HG03135 (cell line): ENCODE measurements around the gene PAPPA.

ENCODE experiments used
- ATAC-seq: cut with Tn5 transposase; IDR thresholded peaks from one replicate; pipeline ENCODE4 v1.9.1; 2021; ENCODE audit warnings: mild to moderate bottlenecking, moderate library complexity; ENCODE audit not compliant: unreplicated experiment

The PAPPA gene

DNA sequence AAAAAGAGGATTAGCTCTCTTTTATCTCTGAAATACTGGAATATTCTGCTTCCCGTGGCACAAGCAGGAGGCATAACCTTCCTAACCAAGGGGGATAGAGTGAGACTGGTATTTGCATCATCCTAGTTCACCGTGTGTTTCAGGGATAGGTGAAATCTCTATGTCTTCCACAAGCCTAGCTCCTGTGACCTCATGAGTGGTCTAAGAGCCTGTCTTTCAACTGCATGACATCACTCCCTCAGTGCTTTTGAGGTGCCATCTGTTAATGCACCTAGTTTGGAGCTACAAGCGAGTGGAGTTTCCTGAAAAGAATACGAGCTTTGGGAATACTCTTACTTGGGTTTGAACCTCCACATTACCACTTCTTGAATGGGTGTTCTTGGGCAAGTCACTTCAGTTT lies 181.8 kb downstream of the PAPPA start:
- ATAC-seq: no peak

DNA sequence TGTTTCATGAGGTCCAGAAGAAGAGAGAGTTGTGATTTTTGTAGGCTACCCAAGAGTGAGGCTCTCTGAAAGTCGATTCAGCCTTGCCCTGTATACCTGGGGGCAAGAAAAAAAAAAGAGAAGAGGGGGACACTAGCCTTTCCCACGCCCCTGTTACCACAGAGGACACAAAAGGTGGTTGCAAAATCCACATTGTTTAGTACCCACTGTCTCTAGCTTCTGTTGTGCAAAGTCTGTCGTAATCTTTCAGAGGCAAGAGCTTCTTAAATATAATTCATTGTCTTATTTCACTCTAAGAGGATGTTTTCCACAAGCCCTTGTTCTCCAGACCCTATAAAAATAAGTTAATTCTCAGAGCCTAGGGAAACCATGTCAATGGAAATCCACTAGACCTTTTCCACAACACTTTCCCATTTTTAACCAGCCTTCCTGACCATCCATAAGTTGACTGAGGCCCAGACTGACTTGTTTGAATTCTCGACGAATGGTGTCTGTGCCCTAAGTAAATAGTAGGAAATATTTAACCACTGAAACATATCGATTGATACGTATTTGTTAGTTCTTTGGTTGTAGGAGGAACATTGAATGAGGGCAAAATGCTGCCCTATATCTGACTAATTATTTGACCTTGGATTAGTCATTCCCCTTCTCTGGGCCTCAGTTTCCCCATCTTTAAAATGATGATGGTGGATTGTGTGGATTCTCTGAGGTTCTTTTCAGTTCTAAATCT lies 182.7 kb downstream of the PAPPA start:
- no peak for ATAC-seq

DNA sequence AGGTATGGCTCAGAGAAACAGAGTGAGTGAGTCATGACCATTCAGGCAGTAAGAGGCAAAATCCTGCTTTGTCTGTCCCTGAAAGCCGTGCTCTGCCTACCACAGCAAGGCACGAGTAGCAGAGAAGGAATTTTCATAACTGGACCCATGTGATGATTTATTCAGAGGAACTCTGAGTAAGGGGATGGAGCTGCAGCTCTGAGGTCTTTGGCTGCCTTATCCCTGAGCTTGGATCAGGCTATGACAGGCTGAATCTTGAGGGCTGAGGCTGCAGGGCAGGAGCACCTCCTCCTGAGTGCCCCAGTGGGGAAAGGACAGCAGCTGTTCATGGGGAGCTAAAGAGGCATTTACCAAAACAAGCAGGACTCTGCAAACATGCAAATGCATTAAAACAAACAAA lies 183.4 kb downstream of the PAPPA start:
- ATAC-seq: no peak

DNA sequence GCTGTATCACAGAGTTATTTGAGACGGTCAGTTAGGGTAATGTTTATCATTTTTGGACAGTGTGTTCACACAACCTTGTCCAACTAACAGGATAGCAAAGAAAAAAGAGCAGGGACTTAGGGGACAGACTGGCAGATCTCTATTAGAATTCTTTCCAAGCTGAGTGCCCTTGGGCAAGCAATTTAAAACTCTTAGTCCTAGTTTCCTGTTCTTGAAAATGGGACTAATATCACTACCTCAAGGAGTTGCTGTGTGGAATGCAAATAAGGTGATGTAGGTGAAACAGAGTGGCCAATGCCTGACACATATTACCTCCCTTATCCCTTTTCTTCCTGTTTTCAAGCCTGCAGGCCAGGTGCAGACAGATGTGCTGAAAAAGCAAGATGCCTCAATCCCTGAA lies 186.7 kb downstream of the PAPPA start:
- ATAC-seq: no peak

DNA sequence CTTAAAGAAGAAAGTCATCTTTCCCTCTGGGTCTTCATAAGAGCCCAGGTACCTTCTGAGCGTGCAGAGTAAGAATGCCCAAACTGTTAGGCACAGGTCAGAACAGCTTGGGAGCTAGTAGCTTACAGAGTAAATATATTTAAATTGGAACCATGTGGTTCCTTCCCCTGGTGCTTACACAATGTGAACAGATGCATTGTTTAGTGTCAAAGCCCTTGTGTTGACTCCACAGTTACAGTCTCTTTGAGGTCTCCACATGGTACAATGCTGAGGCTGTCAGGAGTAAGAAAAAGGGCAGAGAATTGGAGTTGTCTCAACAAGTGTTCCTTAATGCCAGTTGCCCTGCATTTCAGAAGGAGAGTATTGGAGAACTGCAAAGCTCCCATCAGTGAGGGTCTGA lies 188.5 kb downstream of the PAPPA start:
- ATAC-seq: no peak

DNA sequence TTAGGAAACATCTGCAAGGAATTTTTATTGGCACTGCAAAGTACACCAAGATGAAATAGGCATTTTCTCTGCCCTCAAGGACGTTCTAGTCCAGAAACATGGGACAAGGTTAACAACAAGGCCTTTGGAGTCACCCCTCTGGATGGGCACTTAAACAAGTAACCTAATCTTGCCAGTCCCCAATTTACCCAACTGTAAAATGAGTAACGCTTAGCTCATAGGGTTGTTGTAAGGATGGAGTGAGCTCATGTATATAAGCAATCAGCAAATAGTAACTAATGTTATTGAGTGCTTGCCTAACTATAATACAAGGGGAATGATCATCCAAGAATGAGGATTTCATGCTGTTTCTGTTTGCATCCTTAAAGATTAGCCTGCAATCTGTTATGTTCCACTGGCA lies 189.3 kb downstream of the PAPPA start:
- ATAC-seq: no peak

DNA sequence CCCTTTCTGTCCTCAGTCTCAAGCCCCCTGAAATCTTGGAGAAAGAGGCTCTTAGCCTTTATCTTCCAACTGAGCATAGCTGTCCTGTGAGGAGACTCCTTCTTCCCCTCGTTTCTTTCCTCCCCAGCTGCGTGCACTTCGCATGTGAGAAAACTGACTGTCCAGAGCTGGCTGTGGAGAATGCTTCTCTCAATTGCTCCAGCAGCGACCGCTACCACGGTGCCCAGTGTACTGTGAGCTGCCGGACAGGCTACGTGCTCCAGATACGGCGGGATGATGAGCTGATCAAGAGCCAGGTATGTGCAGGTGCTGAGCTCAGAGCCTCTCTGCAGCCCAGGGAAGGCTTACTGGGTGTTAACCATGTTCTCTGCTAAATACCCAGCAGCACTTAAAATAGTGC lies 190.8 kb downstream of the PAPPA start:
- no peak for ATAC-seq

DNA sequence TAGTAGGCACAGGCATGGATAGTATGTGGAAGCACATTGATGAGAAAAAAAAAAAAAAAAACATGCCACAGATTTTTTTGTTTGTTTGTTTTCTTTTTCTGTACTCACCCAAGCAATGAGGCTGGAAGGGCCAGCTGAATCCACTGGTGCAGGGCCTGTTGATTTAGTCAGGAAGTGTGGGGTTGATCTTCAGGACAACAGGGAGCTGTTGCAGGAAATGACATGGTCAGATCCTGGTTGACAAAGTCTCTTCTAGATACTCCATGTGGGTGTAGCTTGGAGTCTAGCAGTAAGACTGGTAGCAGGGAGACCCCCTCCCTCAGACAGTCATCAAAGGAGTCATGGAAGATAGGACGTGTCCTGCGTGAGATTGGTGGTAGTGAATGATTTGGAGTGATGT lies 191.8 kb downstream of the PAPPA start:
- ATAC-seq: no peak

DNA sequence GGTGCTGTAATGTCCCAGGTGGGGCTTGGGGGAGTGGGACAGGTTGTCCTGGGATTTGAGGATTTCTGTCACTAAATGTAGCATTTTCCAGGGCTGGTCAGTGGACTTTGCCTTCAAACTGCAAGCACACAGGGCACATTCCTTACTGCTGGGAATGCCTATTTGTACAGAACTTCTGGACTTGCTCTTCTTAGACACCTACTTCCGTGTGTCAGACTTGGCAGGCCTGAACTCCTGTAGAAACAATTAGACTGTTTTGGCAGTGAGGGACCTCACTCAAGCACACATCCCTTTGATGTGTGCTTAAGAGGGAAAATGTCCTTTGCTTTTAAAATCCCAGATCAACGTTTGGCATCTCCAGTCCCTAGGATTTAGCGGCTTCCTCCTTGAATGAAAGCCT lies 192.2 kb downstream of the PAPPA start:
- no peak for ATAC-seq

DNA sequence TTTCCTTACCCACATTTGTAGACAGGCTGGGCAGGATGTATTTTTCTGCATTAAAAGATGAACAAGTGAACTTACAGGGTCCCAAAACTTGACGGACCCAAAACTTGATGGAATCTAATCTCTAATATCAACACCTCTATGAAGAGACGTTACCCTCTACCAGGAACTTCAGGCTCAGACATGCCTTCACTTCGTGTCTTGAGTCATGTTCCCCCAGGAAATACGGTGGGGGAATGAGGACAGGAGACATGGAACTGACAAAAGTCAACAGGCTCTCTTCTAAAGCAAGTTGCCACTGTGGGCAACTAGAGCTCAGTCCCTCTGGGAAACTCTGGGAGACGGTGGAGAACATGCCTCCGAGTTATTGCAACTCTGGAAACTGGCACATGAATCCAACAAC lies 196.1 kb downstream of the PAPPA start:
- no peak for ATAC-seq

DNA sequence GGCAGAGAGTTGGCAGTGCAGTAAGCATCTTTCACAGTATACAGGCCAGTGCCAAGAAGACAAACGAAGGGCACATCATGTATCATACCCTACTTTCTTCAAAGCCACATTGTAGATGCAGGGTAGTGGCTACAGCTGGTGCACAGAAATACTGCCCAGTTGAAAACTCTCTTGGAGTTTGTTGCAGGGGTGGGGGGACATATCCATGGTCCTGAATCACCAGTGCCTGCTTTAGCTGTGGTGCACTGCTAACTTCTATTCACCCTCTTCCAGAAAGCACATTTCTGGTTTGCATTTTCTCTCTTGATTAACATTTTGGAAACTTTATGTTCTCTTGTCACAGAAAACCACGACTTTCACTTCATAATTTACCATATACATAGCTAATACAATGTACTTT lies 196.6 kb downstream of the PAPPA start:
- ATAC-seq: no peak

DNA sequence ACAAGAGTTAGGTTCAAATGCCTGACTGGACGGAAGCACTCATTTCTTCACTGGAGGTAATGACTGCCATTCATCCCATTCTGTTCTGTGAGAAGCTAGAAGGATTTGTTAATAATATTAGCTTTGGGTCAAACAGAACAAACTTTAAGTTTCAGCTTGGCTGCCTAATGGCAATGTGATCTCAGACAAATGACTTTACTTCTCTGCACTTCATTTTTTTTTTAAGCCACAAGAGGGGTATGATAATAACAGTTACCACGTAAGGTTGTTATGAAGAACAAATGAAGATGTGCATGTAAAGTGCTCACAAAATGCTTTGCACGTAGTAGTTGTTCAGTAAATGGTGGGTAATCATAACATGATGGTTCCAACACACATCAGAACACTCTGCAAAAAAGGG lies 199.4 kb downstream of the PAPPA start:
- no peak for ATAC-seq

DNA sequence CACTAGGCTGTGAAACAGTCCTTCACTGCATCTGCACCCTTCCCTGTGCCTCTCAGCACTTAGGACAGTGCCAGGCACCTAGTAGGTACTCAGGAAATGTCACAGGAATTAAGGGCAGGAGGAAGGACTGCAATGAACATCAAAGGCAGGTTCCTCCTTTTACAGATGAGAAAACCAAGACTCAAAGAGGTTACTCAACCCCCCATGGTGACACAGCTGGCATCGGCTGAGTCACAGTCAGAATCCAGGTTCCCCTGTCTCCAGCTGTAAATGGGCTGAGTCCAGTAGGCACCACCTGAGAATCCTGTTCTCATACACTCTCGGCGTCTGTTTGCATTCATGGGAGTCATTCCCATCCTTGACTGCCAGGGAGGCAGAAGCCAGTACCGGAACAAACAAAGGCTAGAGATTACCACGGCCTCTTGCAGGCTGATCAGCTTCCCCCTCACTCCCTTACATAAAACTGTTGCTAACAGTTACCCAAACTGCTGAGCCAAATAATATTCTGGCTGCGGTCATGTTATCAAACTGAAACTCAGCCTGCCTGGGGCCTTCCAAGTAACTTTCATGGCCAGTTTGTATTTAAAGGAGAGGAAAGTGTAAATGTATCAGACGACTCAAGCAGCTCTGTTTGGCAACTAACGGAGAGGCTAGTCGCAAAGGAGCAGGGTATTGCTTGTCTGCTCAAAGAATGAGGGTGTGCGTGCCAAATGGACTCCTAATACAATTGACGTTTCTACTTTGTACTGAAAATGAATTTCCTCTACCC lies 201.7 kb downstream of the PAPPA start:
- ATAC-seq: no peak

DNA sequence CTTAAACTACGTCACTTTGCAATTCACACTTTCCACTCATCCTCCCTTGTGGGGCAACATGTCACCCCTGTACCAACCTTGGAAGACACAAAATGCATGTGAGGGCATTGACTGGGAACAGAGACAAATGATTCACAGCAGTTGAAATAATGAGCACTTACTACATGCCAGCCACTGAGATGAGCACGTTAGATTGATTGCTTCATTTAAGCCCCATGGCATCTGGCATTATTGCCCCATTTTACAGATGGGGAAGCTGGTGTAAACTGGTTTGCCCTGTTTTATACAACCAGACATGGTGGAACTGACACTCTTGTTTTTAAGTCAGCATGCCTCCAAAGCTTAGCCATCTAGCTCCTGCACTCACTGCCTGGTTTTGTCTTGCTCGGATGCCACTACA lies 204.7 kb downstream of the PAPPA start:
- no peak for ATAC-seq

DNA sequence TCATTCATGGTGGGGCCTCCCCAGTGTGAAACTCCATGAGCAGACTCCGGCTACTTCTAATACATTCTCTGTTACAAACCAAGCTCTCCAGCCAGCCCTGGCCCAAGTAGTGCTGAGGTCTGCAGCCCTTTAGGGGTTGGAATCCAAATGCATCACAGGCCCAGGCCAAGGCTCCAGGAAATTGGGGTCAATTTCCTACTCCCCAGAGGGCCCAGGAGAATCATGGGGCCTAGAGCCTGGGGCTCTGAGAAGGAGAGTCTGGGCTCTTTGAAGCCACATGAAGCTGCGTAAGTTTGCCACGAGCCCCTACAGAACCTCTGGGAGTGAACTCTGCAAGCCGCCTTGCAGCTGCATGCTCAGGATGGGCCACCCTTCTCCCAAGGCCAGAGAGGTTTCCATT lies 206.4 kb downstream of the PAPPA start:
- ATAC-seq: no peak

DNA sequence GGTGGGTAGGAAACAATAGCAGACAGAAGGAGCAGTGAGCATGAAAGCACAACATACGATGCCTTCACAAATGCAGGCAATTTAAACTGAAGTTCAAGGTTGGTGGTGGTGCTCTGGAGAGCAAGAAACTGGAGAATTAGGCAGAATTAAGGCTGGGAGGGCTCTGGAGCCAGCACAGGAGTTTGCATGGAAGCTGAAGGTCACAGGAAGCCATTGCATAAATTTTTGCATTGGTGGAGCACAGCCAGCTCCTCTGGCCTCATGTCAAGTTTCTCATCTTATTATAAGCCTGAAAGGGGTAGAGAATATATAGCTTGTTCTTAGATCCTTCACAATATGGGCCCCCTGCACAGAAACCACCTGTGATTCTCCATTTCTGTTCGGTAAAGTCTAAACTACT lies 207.4 kb downstream of the PAPPA start:
- ATAC-seq: no peak

DNA sequence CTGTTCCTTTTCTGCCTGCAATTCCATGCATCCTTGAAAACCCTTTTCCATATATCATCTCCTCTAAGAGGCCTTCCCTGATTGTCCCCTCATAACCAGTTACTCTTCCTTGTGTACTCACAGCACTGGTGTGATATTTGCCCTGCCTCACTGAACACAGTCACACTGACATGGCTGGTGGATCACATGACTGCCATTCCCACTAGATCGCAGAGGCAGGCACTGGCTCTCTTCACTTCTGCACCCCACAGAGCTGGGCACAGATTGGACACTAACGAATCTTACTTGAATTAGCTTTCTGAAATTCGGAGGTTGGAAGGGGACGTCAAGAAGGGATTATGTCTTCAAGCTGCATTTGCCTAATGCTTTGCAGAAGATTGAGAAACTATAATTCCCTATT lies 208.0 kb downstream of the PAPPA start:
- ATAC-seq: no peak

DNA sequence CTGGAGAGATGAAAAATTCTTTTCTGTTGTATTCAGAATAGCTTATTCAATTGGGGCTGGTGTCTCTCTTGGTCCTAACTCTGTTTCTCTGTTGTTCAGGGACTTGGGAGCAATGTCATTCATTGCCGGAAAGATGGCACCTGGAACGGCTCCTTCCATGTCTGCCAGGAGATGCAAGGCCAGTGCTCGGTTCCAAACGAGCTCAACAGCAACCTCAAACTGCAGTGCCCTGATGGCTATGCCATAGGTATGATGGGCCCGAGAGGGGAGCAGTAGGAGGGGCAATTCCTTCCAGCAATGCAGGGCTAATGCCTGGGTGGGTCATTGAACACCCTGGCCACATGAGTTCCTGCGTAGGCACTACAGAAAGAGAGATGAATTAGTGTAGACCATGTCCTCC lies 208.9 kb downstream of the PAPPA start:
- no peak for ATAC-seq

DNA sequence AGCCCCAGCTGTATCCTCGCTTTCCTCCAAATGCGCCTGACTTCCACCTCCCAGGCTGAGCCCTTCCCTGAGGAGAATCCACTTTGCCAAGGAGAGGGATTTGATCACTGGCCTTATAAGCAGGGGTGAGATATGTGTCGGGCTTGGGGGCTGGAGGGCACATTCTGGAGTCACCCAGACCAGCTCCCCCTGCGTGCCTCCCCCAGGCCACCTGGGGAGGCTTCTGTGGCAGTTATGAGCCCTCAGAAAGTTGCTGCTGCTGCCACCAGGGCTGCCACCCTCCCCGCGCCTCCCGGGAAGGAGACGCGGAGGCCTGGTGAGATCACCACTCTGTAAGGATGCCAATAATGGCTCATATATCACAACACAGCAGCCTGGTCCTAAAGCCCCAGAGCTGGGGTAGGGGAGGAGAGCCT lies 211.5 kb downstream of the PAPPA start:
- ATAC-seq: no peak

DNA sequence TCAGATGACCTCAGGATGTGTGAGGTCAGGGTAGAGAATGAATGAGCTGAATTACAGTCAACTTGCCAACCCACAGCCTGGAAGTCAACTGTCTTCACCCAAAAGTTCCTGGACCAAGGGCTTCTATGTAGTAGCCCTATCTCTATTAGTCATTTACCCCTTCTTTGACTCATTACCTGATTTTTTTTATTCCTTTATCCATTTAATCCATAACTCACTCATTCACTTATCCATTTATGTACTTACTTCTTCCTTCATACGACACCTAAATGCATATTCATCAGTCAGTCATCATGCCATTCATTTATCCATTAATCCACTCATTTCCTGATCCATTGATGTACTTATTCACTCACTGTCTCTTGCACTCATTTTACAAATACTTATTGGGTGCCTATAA lies 212.7 kb downstream of the PAPPA start:
- ATAC-seq: no peak

DNA sequence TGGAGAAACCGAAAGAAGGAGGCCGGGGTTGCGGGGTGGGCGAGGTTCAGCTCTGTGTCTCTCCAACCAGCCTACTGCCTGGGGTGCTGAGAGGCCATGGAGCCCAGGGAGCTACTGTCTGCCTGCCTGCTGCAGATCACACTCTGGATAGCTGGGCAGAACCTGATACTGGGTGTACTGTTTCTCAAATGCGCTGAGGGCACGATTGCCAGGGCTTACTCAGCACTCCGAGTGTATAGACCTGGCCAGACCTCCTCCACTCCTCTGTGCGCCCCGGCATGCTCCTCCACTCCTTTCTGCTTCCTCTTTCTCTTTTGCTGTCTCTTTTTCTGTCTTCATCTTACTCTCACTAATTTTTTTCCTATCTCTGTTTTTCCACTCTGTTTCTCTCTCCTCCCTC lies 215.1 kb downstream of the PAPPA start:
- no peak for ATAC-seq

DNA sequence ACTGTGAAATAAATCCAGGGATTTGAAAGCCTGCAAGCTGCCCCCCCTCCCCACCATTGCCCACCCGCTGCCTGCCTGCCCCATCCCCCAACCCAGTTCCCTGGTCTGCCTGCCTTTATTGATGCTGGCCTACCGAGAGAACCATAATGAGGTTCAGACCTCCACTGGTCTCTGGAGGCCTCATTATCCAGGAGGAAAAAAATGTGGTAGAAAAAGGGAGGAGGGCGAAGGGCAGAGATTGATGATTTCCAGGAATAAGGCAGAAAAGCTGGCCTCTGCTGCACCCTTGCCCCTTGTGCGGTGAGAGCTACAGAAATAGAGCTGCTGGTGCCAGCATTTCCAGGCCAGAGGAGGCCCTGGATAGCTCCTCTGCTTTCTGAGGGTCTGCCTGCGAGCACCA lies 216.1 kb downstream of the PAPPA start:
- no peak for ATAC-seq

DNA sequence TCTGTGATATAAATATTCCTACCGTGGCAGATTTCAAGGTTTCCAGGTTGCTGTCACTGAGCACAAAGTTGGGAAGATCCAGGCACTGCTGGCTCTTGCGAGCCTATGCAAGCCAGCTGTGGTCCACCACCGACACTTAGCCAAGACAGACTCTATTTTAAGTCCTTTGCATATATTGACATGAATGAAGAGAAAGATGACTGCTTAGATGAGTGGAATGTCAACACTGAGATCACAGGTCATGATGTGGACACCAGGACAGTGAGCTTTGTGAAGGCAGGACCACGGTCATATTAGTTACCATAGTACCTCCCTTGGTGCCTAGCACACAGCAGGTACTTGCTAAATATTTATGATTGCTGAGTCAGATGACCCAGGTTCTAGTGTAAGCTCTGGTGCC lies 217.0 kb downstream of the PAPPA start:
- no peak for ATAC-seq
